Measurements from ENCODE around the gene CYTH4. TPM values are rescaled to one million over a fixed set of nuclear protein-coding genes. Genes with fewer than 3 reads are reported as not detected.
A peak's percentile ranks its signal among the peaks of the same experiment; 100 is the strongest.
"Not testable (repeated sequence)": the region's sequence is repeated elsewhere in the genome, so short reads cannot be mapped to it uniquely, and the experiment has no call there.

The CYTH4 gene
- polyA plus RNA-seq, 2 of the 4 experiments (the other 2 are of a cell fraction), result 0.05 to 0.10 TPM

DNA sequence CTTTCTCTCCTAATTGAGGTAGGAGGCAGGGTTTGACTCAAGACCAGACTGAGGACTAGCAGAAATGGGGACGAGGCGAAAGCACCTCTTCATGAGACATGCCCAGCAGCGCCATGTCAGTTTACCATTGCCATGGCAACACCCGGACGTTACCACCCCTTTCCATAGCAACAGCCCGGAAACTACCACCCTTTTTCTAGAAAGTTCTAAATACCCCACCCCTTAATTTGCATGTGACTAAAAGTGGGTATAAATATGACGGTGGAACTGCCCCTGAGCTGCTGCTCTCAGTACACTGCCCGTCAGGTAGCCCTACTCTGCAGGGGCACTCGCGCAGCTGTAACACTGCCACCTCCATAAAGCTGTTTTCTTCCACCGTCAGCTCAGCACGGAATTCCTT, 32.3 kb upstream of the CYTH4 start:
- ATAC-seq (no peak), FAIRE-seq (no peak), DNase-seq (ENCODE audit: low read depth in 1 of 2, low spot score in 1 of 2) (no peak)
- Histone ChIP-seq H3K27ac (no peak overlapping the region), H3K9me3 (no peaks in the 10 kb centered on the region), H3K4me1 (peaks cover 12% of the 10 kb centered on the region; the same call in 2 of the 3 replicates), H3K4me2 (no peak overlapping the region), H3K4me3 (no peak overlapping the region)
- WGBS (ENCODE audit: missing lambda C conversion rate), result 89% methylated on average over 12 of the region's 12 CpGs
- ChIA-PET POLR2A (no interaction called here), CTCF (interaction anchor here (0.8 to 4.4 kb wide), 3 partner anchors 8 to 11 kb away, joined by 3 to 34 read pairs (median 4); no protein-coding TSS in a partner anchor)
- no peak for TF ChIP-seq CHD4 (IDR thresholded peaks at IDR 0.05; ENCODE audit: borderline replicate concordance)
- peak; percentile 73 for TF ChIP-seq RFX5 (IDR thresholded peaks at IDR 0.05)
- TF ChIP-seq, protein P1, sequence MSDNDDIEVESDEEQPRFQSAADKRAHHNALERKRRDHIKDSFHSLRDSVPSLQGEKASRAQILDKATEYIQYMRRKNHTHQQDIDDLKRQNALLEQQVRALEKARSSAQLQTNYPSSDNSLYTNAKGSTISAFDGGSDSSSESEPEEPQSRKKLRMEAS (IDR thresholded peaks at IDR 0.05), result no peak
- TF ChIP-seq CEBPB (IDR thresholded peaks at IDR 0.05), result no peak
- no peak for TF ChIP-seq NPAS2 (CRISPR knock-in tag; IDR thresholded peaks at IDR 0.05; ENCODE audit: borderline replicate concordance)
- no peak for TF ChIP-seq CHD2 (IDR thresholded peaks at IDR 0.05; ENCODE audit: low read length, partially characterized antibody)

DNA sequence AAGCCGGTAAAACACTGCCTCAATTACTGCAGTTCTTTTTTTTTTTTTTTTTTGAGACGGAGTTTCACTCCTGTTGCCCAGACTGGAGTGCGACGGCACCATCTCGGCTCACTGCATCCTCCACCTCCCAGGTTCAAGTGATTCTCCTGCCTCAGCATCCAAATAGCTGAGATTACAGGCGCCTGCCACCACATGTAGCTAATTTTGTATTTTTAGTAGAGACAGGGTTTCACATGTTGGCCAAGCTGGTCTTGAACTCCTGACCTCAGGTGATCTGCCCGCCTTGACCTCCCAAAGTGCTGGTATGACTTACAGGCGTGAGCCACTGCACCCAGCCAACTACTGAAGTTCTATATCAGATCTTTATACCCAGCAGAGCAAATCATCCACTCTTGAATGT, 30.5 kb upstream of the CYTH4 start:
- POLR2A ChIA-PET, result interaction anchor here (0.7 kb wide), 1 partner anchor 446 kb away, joined by 8 read pairs; no protein-coding TSS in a partner anchor
- WGBS (ENCODE audit: missing lambda C conversion rate), result 88% methylated on average over 8 of the region's 8 CpGs
- DNase-seq (ENCODE audit: low read depth in 1 of 2, low spot score in 1 of 2); H3K27ac ChIP-seq; H3K4me3 ChIP-seq; ATAC-seq; FAIRE-seq; H3K9me3 ChIP-seq; H3K4me2 ChIP-seq: not testable (repeated sequence)
- CTCF ChIA-PET, result interaction anchor here (0.7 to 1.8 kb wide), 4 partner anchors 10 to 493 kb away, joined by 3 to 5 read pairs (median 4); no protein-coding TSS in a partner anchor
- peaks cover 27% of the 10 kb centered on the region for H3K4me1 ChIP-seq

DNA sequence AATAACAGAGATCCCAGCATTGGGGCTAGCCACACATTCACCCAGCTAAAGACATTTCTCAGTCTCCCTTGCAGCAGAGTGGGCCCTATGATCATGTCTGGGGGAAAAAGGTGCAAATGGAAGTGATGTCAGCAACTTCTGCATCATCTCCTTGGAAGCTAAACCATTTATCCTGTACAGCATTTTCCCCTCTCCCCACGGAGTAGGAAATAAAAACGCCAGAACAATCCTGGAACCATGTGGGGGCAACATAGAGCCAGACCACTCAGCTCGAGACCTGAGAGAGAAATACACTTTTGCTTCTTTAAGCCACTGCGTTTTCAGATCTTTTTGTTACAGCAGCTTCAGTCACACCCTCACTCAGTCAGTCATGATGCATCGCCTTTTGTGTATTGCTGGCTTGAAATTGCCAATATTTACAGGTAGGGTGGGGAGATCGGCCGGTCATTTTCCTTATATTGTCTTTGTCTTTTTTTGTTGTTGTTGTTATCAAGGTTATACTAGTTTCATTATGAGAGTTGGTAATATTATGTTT, 29.1 kb upstream of the CYTH4 start:
- TF ChIP-seq, protein P1 (IDR thresholded peaks at IDR 0.05), result no peak
- TF ChIP-seq, protein P2, sequence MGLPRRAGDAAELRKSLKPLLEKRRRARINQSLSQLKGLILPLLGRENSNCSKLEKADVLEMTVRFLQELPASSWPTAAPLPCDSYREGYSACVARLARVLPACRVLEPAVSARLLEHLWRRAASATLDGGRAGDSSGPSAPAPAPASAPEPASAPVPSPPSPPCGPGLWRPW (IDR thresholded peaks at IDR 0.05), result no peak
- TF ChIP-seq, protein P3, sequence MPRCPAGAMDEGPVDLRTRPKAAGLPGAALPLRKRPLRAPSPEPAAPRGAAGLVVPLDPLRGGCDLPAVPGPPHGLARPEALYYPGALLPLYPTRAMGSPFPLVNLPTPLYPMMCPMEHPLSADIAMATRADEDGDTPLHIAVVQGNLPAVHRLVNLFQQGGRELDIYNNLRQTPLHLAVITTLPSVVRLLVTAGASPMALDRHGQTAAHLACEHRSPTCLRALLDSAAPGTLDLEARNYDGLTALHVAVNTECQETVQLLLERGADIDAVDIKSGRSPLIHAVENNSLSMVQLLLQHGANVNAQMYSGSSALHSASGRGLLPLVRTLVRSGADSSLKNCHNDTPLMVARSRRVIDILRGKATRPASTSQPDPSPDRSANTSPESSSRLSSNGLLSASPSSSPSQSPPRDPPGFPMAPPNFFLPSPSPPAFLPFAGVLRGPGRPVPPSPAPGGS (IDR thresholded peaks at IDR 0.05), result no peak
- TF ChIP-seq ZFP36 (IDR thresholded peaks at IDR 0.05; ENCODE audit: borderline replicate concordance, partially characterized antibody) (no peak), KDM5A (IDR thresholded peaks at IDR 0.05) (no peak), MAZ (IDR thresholded peaks at IDR 0.05; ENCODE audit: borderline replicate concordance, low read depth, low read length) (no peak), RARB (CRISPR knock-in tag; IDR thresholded peaks at IDR 0.05) (no peak), GATA3 (IDR thresholded peaks at IDR 0.05; ENCODE audit: borderline replicate concordance) (no peak), MYC (IDR thresholded peaks at IDR 0.05; ENCODE audit: borderline replicate concordance, low read length) (no peak), ZNF302 (CRISPR knock-in tag; IDR thresholded peaks at IDR 0.05) (no peak), POLR2AphosphoS2 (conservative IDR thresholded peaks at IDR 0.05; ENCODE audit: low read length) (no peak), FOSL2 (IDR thresholded peaks at IDR 0.05) (no peak), FOSL2 (CRISPR knock-in tag; IDR thresholded peaks at IDR 0.05) (no peak), TFCP2L1 (CRISPR knock-in tag; IDR thresholded peaks at IDR 0.05) (no peak), NPAS2 (CRISPR knock-in tag; IDR thresholded peaks at IDR 0.05; ENCODE audit: borderline replicate concordance) (no peak), TP53 (CRISPR knock-in tag; IDR thresholded peaks at IDR 0.05) (no peak), CEBPB (IDR thresholded peaks at IDR 0.05) (no peak), FOSB (CRISPR knock-in tag; IDR thresholded peaks at IDR 0.05) (no peak), BHLHE40 (IDR thresholded peaks at IDR 0.05; ENCODE audit: low read depth, low read length) (no peak)
- TF ChIP-seq, protein P4, sequence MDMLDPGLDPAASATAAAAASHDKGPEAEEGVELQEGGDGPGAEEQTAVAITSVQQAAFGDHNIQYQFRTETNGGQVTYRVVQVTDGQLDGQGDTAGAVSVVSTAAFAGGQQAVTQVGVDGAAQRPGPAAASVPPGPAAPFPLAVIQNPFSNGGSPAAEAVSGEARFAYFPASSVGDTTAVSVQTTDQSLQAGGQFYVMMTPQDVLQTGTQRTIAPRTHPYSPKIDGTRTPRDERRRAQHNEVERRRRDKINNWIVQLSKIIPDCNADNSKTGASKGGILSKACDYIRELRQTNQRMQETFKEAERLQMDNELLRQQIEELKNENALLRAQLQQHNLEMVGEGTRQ (IDR thresholded peaks at IDR 0.05), result no peak
- TF ChIP-seq, protein P5, sequence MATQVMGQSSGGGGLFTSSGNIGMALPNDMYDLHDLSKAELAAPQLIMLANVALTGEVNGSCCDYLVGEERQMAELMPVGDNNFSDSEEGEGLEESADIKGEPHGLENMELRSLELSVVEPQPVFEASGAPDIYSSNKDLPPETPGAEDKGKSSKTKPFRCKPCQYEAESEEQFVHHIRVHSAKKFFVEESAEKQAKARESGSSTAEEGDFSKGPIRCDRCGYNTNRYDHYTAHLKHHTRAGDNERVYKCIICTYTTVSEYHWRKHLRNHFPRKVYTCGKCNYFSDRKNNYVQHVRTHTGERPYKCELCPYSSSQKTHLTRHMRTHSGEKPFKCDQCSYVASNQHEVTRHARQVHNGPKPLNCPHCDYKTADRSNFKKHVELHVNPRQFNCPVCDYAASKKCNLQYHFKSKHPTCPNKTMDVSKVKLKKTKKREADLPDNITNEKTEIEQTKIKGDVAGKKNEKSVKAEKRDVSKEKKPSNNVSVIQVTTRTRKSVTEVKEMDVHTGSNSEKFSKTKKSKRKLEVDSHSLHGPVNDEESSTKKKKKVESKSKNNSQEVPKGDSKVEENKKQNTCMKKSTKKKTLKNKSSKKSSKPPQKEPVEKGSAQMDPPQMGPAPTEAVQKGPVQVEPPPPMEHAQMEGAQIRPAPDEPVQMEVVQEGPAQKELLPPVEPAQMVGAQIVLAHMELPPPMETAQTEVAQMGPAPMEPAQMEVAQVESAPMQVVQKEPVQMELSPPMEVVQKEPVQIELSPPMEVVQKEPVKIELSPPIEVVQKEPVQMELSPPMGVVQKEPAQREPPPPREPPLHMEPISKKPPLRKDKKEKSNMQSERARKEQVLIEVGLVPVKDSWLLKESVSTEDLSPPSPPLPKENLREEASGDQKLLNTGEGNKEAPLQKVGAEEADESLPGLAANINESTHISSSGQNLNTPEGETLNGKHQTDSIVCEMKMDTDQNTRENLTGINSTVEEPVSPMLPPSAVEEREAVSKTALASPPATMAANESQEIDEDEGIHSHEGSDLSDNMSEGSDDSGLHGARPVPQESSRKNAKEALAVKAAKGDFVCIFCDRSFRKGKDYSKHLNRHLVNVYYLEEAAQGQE (IDR thresholded peaks at IDR 0.05), result no peak

More for the DNA sequence above, 29.1 kb upstream of the CYTH4 start:
- ATAC-seq (no peak), FAIRE-seq (no peak), DNase-seq (ENCODE audit: low read depth in 1 of 2, low spot score in 1 of 2) (no peak)
- Histone ChIP-seq H3K4me2 (no peak overlapping the region), H3K4me3 (no peak overlapping the region), H3K9me3 (no peaks in the 10 kb centered on the region), H3K4me1 (peaks cover 29% of the 10 kb centered on the region), H3K27ac (no peak overlapping the region; a peak in 1 of 6 replicates)
- ChIA-PET CTCF (interaction anchor here (0.6 to 1.8 kb wide), 4 partner anchors 8 to 25 kb away, joined by 3 to 5 read pairs (median 3); no protein-coding TSS in a partner anchor), POLR2A (no interaction called here)
- 78% methylated on average over 7 of the region's 7 CpGs for WGBS (ENCODE audit: missing lambda C conversion rate)
